Activated CD4-positive, alpha-beta T cell treated with anti-CD3 and anti-CD28 coated beads, Interleukin-2, amount 10 ng/mL, durations not matched to agents 7 days and 5 days (primary cell): ENCODE measurements around the gene RAD51B. TPM values are rescaled to one million over a fixed set of nuclear protein-coding genes. Genes with fewer than 3 reads are reported as not detected.

Experiments used
- CTCF ChIA-PET: fragments of 350-600 bp; sonication (Branson Sonifier 250); formaldehyde crosslinking; loops from one replicate; lab custom pipeline; 2021; ENCODE audit warnings: antibody characterized with exemption; lab: Charles Lee
- POLR2A ChIA-PET: fragments of 350-600 bp; sonication (Branson Sonifier 250); formaldehyde crosslinking; loops from one replicate; lab custom pipeline; 2021; ENCODE audit warnings: antibody characterized with exemption; lab: Charles Lee
- DNase-seq: peaks from one replicate; pipeline ENCODE4 v3.0.0-alpha.2; 2020
- H3K27ac Mint-ChIP-seq: one replicate; pipeline ENCODE4 v1.8.0; 2021; ENCODE audit warnings: mild to moderate bottlenecking, moderate library complexity, mixed read lengths
- H3K27me3 Mint-ChIP-seq: one replicate; pipeline ENCODE4 v1.8.0; 2021; ENCODE audit warnings: mixed read lengths
- H3K36me3 Mint-ChIP-seq: one replicate; pipeline ENCODE4 v1.8.0; 2021; ENCODE audit warnings: low read depth, mixed read lengths
- H3K4me1 Mint-ChIP-seq: one replicate; pipeline ENCODE4 v1.8.0; 2021; ENCODE audit warnings: mixed read lengths
- H3K4me3 Mint-ChIP-seq: one replicate; pipeline ENCODE4 v1.8.0; 2021; ENCODE audit warnings: mild to moderate bottlenecking, moderate library complexity, mixed read lengths
- H3K9me3 Mint-ChIP-seq: one replicate; pipeline ENCODE4 v1.8.0; 2021; ENCODE audit warnings: mixed read lengths
- total RNA-seq, 2 experiments: library from RNA; stranded (reverse); gene quantifications; one replicate each; pipeline ENCODE4 v1.2.3, GENCODE V29; 2021

Gene RAD51B
- total RNA-seq, 2 experiments from 2014 or later = 20.6 to 30.3 TPM

DNA sequence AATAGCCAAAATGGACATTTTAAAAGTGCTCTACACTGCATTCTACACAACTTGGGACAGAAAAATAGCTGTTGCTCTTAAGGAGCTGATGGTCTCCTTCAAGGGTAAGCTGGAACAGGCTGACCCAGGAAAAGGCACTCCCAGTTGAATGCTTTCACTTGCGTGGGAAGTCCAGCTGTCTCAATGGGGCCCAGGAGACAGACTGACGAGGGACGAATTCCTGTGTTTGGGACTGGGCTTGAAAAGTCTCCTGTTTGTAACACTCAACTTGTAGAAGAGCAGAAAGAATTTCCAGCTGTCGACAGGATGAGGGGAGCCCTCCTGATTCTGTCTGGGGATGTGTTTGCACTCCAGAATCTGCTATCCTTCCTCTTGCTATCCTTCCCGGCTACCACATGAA is 792.5 kb downstream of the RAD51B start:
- Mint-ChIP-seq H3K9me3 (peaks cover 29% of the 10 kb centered on the region), H3K27ac (no peak overlapping the region), H3K4me3 (no peak overlapping the region), H3K4me1 (peaks cover 11% of the 10 kb centered on the region), H3K36me3 (peaks cover 9% of the 10 kb centered on the region), H3K27me3 (no peaks in the 10 kb centered on the region)
- no peak for DNase-seq
- ChIA-PET CTCF (interaction anchor here (1.1 to 1.8 kb wide), 4 partner anchors 9 to 299 kb away, joined by 3 to 7 read pairs (median 4); no protein-coding TSS in a partner anchor), POLR2A (interaction anchor here (0.6 kb wide), 1 partner anchor 231 kb away, joined by 5 read pairs; no protein-coding TSS in a partner anchor)

DNA sequence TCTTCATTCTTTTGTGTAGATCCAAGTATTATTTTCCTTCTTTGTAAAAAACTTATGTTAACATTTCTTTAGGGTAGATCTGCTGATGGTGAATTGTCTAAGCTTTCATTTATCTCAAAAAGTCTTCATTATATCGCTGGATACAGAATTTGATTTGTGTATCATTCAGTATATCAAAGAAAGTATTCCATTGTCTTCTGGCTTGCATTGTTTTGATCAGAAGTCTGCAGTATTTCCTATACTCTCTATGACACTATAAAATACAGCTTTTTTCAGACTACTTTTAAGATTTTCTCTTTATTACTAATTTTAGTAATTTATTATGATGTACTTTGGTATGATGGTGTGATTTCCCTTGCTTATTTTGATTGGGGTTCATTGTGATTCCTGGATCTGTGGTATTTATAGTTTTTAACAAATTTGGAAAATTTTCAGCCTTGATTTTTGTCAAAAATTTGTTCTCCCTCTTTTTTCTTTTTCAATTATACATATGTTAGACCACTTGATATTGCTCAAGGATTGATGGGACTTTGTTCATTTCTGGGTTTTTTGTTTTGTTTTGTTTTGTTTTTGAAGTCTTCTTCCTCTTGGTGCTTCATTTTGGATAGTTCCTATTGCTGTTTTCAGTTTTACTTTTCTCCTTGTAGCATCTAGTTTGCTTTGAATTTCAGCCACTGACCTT is 796.8 kb downstream of the RAD51B start:
- Mint-ChIP-seq H3K27me3 (no peaks in the 10 kb centered on the region), H3K27ac (no peak overlapping the region), H3K4me3 (no peak overlapping the region), H3K9me3 (peaks cover 52% of the 10 kb centered on the region), H3K36me3 (peaks cover 15% of the 10 kb centered on the region), H3K4me1 (no peaks in the 10 kb centered on the region)
- no peak for DNase-seq
- ChIA-PET POLR2A (no interaction called here), CTCF (no interaction called here)

DNA sequence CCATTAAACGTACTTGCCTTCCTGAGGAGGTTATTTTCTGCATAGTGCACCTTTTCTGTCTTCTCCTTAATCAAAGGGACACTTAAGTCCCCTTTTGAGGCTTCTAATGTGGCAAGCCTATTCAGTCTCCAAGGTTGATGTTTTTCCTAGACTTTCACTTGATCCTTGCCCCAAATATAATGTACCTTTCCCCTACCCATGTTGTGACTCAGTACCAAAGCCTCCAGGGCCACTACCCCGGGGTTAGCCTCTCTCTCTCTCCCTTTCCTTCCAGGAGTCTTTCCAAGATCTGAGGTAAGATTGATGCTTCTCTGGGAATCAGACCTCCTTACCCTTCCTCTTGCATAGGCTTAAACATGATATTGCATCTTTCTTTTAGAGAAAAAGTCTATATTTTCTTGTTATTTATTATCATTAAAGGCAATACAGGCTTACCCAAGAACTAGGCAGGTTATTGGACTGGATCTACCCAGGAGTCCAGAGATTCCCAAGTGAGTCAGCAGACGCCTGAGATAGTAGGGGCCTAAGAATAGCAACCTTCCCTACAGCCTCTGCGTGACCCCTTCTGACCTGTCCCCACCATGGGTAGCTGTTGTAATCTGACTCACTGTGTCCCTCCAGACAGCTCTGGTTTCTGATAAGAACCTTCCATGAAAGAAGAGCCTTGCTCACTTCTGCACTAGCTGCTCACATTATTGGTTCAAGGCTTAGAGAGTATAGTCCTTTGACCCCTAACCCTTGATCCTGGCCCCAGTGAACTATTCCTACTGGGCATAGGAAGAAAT is 800.4 kb downstream of the RAD51B start:
- Mint-ChIP-seq H3K36me3 (peaks cover 15% of the 10 kb centered on the region), H3K4me1 (no peaks in the 10 kb centered on the region), H3K27ac (no peak overlapping the region), H3K9me3 (peaks cover 36% of the 10 kb centered on the region), H3K4me3 (no peak overlapping the region), H3K27me3 (no peaks in the 10 kb centered on the region)
- CTCF ChIA-PET = no interaction called here
- POLR2A ChIA-PET = no interaction called here
- no peak for DNase-seq

DNA sequence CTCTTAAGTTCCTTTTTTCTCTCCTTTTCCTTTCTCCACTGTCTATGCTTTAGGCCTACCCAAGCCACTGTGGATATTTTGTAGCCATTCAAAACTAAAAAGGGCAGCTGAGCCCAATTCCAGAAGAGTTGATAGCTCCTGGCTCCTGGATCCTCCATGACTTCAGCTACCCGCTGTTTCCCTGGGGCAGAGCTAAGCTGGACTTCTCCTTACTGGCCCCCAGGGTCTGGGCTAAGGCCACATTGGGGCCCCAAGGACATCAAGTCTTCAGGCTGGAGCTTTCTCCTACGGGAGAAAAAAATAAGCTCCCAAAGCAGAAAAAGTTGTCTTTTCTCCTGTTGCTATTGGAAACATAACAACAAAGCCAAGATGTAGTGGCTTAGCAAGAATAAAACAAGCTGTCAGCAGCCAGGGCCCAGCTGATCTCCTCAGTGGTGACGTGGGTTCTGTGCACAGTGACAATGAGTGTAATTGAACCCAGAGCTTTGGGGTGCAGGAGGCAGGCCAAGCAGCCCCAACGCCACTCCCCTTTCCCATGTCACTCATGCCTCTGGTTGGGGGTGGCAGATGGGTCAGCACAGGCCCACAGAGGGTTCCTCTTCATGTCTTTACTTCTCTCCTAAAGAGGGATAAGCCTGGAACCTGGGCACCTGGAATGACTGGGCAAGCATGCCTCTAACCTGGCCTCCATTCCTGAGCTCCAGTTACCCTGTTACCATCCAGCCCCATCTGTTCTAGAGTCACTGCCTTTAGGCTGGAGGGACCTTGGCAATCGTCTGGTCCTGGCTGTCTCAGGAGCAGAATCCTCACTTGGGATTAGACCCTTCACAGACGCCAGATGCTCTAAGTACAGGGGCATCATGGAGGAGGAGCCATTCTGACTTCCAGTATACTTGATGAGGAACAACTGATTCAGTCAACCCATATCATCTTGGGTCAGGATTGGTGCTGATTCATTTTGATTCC is 802.1 kb downstream of the RAD51B start:
- DNase-seq = no peak
- Mint-ChIP-seq H3K27ac (no peak overlapping the region), H3K9me3 (peaks cover 26% of the 10 kb centered on the region), H3K36me3 (peaks cover 10% of the 10 kb centered on the region), H3K4me1 (no peaks in the 10 kb centered on the region), H3K27me3 (no peaks in the 10 kb centered on the region), H3K4me3 (no peak overlapping the region)
- ChIA-PET CTCF (interaction anchor here (1.7 kb wide), 1 partner anchor 9 kb away, joined by 4 read pairs; no protein-coding TSS in a partner anchor), POLR2A (no interaction called here)

DNA sequence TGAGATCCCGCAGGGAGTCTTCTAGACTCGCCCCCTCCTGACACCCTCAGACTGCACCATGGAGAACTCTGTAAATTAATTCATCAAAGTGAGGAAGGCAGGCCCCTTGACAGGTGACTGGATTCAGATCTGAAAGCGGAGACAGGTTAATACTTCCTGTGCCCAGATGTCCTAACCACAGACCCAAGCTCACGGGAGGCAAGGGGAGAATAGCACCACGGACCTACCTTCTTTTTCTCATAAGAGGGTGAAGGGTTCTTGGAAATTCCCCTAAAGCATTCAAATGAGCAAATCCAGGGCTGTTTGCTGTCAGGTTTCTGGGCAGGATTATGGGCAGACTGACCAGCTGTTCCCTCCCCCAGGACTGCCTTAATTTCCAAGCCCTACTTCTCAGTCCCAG is 803.3 kb downstream of the RAD51B start:
- POLR2A ChIA-PET = no interaction called here
- H3K4me3 Mint-ChIP-seq = no peak overlapping the region
- CTCF ChIA-PET = no interaction called here
- H3K27me3 Mint-ChIP-seq = peaks cover 4% of the 10 kb centered on the region
- no peak for DNase-seq
- peaks cover 4% of the 10 kb centered on the region for H3K4me1 Mint-ChIP-seq
- H3K9me3 Mint-ChIP-seq = peaks cover 16% of the 10 kb centered on the region
- H3K36me3 Mint-ChIP-seq = peaks cover 4% of the 10 kb centered on the region
- no peak overlapping the region for H3K27ac Mint-ChIP-seq

DNA sequence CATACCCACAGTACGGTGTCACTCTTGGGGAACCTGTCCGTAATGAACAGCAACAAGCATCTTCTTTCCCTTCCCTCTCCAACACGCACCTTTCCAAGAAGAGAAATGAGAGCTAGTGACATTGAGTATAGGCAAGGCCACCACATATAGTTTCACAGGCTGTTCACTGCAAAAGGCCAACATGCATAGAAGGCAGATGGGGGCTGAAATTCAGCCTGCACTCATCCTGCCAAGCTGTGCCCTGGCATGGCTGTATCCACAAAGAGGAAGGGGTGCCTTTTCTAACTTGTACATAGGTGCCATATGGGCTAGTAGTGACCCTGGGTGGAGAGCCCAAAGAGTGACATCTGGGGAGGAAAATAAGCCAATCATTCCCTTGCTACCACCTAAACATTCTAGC is 803.7 kb downstream of the RAD51B start:
- Mint-ChIP-seq H3K36me3 (peaks cover 3% of the 10 kb centered on the region), H3K9me3 (peaks cover 14% of the 10 kb centered on the region), H3K4me1 (peaks cover 8% of the 10 kb centered on the region), H3K4me3 (no peak overlapping the region), H3K27ac (no peak overlapping the region), H3K27me3 (peaks cover 5% of the 10 kb centered on the region)
- no peak for DNase-seq
- CTCF ChIA-PET = no interaction called here
- POLR2A ChIA-PET = no interaction called here

DNA sequence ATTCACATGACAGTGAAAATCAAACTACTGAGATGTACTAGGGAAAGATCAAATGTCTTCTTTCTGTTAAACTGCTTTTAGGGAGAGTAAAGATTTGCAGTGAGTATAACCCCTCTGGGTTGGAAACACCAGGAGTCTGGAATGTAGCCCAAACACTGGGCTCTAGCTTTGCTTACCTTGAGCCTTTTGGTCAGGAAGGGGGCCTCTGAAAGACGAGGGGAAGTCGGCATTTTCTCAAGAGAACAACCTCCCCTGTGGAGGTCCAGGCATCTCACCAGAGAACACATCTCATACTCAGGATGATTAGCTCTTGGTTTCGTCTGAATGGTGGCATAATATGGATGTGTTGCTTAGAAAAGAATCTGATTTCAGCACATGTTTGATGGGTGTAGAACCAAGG is 804.2 kb downstream of the RAD51B start:
- ChIA-PET CTCF (no interaction called here), POLR2A (no interaction called here)
- H3K27me3 Mint-ChIP-seq = peaks cover 8% of the 10 kb centered on the region
- H3K36me3 Mint-ChIP-seq = no peaks in the 10 kb centered on the region
- H3K27ac Mint-ChIP-seq = no peak overlapping the region
- no peak overlapping the region for H3K4me3 Mint-ChIP-seq
- no peak for DNase-seq
- peaks cover 13% of the 10 kb centered on the region for H3K4me1 Mint-ChIP-seq
- H3K9me3 Mint-ChIP-seq = peaks cover 9% of the 10 kb centered on the region

DNA sequence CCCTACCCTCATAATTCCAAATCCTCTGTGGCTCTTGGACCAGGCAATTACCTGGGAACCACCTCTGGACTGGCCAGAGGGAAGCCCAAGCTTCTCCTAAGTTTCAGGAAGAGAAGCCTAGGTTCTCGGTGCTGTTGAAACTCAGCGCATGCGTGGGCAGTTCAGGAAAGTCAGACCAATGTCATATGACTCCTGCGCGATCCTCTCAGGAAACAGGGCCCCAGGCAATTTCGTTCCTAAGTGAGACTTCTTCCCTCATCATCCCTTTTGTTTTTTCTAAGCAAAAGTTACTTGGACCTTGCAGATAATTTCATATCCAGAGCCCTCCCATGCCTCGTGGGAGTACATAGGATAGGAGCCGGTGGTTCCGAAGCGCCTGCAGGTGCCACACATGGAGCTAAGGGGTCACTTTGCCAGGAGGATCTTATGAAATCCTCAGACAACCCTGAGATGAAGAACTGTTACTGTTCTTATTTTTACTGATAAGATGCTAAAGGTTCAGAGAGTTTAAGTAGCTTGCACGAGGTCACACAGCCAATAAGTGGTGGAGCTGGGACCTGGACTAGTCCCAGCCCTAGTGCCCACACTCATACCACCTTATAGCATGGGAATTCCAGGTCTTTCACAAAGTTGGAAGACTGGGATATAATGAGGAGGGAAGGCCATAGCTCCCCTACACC is 805.1 kb downstream of the RAD51B start:
- no peaks in the 10 kb centered on the region for H3K36me3 Mint-ChIP-seq
- H3K27ac Mint-ChIP-seq = no peak overlapping the region
- H3K4me1 Mint-ChIP-seq = peaks cover 18% of the 10 kb centered on the region
- H3K9me3 Mint-ChIP-seq = peaks cover 7% of the 10 kb centered on the region
- no peak for DNase-seq
- H3K4me3 Mint-ChIP-seq = no peak overlapping the region
- ChIA-PET POLR2A (no interaction called here), CTCF (interaction anchor here (0.6 to 1.2 kb wide), 3 partner anchors 28 to 349 kb away, joined by 3 to 5 read pairs (median 3); no protein-coding TSS in a partner anchor)
- peaks cover 11% of the 10 kb centered on the region for H3K27me3 Mint-ChIP-seq

DNA sequence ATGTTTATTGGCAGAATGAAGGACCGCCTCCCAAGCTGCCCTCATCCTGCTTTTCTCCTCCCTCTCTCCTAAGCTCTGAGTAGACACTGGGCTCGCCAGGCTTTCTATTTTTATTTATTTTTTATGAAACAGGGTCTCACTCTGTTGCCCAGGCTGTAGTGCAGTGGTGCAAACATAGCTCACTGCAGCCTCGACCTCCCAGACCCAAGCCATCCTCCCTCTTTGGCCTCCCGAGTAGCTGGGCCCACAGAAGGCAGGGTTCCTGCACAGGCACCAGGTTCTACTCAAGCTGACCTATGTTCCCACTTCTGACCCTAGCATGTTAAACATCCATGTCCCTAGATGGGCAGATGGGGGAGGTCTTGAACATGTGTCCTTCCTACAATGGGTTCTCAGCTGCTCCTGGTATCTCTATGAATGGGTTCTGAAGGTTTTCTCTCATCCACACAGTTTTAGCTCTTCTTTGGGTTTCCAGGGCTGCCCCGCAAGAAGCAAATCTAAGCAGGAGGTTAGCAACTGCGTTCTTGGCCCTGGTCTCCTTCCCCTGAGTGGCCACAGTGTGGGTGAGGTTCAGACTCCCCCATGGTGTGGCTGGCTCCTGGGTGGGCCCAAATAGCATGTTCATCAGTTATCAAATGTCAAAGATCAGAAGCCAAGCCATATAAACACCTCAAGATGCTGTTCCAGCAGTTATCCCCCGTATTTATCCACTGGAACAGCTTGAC is 805.9 kb downstream of the RAD51B start:
- no peaks in the 10 kb centered on the region for H3K36me3 Mint-ChIP-seq
- H3K4me3 Mint-ChIP-seq = no peak overlapping the region
- H3K9me3 Mint-ChIP-seq = peaks cover 2% of the 10 kb centered on the region
- no peak overlapping the region for H3K27ac Mint-ChIP-seq
- DNase-seq = no peak
- H3K27me3 Mint-ChIP-seq = peaks cover 15% of the 10 kb centered on the region
- H3K4me1 Mint-ChIP-seq = peaks cover 18% of the 10 kb centered on the region
- ChIA-PET POLR2A (no interaction called here), CTCF (interaction anchor here (0.6 to 1.2 kb wide), 2 partner anchors 29 to 63 kb away, joined by 3 to 5 read pairs; no protein-coding TSS in a partner anchor)

DNA sequence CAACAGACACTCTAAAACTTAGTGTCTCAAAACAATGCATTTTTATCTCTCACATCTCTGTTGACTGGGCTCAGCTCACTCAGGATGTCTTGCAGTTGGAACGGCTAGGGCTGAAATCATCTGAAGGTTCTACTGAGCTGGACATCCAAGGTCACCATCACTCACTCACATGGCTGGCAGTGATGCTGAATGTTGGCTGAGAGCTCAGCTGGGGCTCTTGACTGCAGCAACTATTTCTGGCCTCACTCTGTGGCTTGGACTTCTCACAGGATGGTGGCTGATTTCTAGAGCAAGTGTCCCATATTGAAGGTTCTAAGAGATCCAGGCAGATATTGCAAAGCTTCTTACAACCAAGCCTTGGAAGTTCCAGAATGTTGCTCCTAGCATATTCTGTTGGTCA is 806.8 kb downstream of the RAD51B start:
- Mint-ChIP-seq H3K4me3 (no peak overlapping the region), H3K27ac (no peak overlapping the region), H3K27me3 (peaks cover 15% of the 10 kb centered on the region), H3K9me3 (no peaks in the 10 kb centered on the region), H3K4me1 (peaks cover 18% of the 10 kb centered on the region), H3K36me3 (no peaks in the 10 kb centered on the region)
- no peak for DNase-seq
- CTCF ChIA-PET = interaction anchor here (0.8 kb wide), 1 partner anchor 378 kb away, joined by 3 read pairs; no protein-coding TSS in a partner anchor
- POLR2A ChIA-PET = interaction anchor here (0.9 kb wide), 1 partner anchor 11 kb away, joined by 3 read pairs; no protein-coding TSS in a partner anchor

DNA sequence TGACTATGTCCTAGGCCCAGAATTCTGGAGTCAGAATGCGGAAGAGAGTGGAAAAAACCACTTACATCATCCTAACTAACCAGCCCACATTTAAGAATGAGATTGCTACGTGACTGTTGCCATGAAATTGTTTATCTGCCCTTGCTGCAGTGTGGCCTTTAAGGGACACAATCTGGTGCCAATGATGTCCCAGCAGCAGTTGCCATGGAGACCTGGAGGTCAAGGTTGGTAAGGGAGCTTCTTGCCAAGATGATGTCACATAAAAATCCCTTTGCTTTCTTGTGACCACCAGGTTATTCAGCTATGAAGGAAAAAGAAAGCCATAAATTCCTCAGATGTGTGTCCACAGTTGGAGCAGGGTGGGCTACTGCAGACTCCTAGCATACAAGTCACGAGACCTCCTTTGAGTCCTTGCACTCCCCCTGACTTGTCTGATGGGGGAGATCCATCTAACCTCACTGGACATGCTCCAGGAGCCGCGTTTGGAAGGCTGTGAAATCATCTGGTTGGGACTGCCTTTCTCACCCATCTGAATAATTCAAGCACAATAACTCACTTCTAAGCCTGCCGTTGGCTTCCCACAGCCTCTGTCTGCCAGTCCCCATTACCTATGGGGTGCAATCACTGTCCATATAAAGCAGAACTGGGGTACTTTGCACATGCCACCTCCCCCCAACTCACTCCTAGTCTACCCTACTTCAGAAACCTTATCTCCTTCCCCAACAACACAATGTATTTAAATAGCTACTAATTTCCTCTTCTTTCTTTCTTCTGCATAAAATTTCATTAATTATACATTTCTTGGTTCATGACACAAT is 807.7 kb downstream of the RAD51B start:
- ChIA-PET CTCF (interaction anchor here (0.6 to 1.2 kb wide), 2 partner anchors 24 to 163 kb away, joined by 3 read pairs; no protein-coding TSS in a partner anchor), POLR2A (interaction anchor here (0.9 kb wide), 1 partner anchor 10 kb away, joined by 3 read pairs; no protein-coding TSS in a partner anchor)
- Mint-ChIP-seq H3K27ac (no peak overlapping the region), H3K36me3 (no peaks in the 10 kb centered on the region), H3K4me1 (peaks cover 18% of the 10 kb centered on the region), H3K27me3 (peaks cover 15% of the 10 kb centered on the region), H3K4me3 (no peak overlapping the region), H3K9me3 (no peaks in the 10 kb centered on the region)
- DNase-seq = no peak
